ENCODE results near the gene PRAMEF9.
"Not testable (repeated sequence)": the region's sequence is repeated elsewhere in the genome, so short reads cannot be mapped to it uniquely, and the experiment has no call there.

Gene PRAMEF9

DNA sequence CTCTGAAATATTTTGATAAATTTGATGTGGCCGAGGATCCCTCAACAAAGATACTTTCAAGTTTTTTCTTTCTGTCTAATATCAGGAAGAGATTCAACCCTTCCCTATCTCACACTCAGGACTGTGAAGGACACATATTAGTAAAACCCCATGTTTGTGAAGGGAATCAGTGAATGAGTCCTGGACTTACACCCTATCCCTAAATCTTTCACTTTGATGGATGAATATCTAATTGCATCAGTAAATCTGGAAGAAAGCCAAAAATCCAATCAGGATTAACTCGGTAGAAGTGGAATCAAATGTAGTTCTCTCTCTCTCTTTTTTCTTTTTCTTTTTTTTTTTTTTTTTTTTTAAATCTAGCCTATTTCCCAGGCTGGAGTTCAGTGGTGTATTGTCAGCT, at the start of gene PRAMEF9:
Gene PRAMEF9 (plus strand): TSS at position 301 of the 400 bp plus-strand sequence. CDS start 3,433 bp downstream, outside the sequence.
- not testable (repeated sequence) for DNase-seq (ENCODE audit: low read depth, low spot score); H3K27ac ChIP-seq

- DNase-seq (ENCODE audit: low read depth, low spot score); H3K27ac ChIP-seq: not testable (repeated sequence)
These were observed 15.7 kb upstream of the PRAMEF9 start, which contains the start of gene PRAMEF26 for GRCh38 chr1:13155909-13156308. TSS of gene PRAMEF26 (minus strand) at chr1:13156009. CDS start at chr1:13153095, 2,914 bp downstream.

DNA sequence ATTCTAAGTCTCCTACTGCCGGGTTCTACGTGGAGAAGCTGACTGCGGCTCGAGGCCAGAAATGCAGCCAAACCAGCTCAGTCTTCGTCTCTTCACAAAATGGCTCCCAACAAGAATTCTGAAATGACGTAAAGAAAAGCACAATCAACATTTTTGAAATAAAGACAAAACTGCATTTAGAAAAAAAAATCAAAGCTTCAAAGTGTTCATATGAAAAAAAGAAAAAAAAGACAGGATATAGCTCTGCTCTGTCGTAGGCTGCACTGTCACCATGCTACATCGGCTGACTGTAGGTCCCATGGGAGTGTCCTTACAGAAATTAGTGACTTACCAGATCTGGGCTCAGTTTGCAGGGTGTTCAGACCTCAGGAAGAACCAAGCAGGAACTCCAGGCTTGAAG, 6.1 kb upstream of the PRAMEF9 start, which contains the start of gene HNRNPCL4:
Gene HNRNPCL4 (minus strand): TSS at position 101 of the 400 bp plus-strand sequence. CDS start 164 bp downstream, outside the sequence.
- H3K27ac ChIP-seq; DNase-seq (ENCODE audit: low read depth, low spot score): not testable (repeated sequence)

DNA sequence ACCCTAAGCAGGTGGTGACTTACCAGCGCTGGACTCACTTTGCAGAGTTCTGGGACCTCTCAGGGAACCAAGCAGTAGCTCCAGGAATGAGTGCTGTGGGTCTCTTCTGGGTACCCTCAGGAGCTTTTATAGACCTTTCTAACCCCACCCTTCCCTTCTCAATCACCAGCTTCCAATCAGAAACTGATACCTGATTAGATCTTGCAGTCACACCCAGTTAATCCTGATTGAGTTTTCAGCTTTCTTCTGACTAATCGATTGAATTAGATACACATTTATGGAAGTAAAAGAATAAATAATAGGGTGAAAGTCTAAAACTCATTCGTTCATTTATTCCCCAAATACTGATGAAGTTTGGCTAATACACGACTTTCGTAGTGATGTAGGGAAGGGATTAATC, 29.7 kb downstream of the PRAMEF9 start, which contains the start of gene PRAMEF13:
Gene PRAMEF13 (minus strand): TSS at position 101 of the 400 bp plus-strand sequence. CDS start 1,820 bp downstream, outside the sequence.
- H3K27ac ChIP-seq; DNase-seq (ENCODE audit: low read depth, low spot score): not testable (repeated sequence)

DNA sequence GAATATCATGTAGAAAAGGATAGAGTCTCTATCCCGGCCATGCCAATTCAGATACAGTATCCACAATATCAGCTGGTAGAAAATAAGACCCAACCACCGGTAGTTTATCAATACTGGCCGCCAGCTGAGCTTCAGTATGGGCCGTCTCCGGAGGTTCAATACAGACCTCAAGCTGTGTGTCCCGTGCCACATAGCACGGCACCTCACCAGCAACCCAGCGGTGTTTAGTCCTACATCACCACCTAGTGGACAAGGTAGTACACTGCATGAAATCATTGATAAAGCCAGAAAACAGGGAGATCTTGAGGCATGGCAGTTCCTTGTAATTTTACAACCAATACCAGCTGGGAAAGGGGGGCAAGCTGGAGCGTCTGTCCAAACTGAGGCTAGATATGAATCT, 37.1 kb downstream of the PRAMEF9 start:
- not testable (repeated sequence) for DNase-seq (ENCODE audit: low read depth, low spot score); H3K27ac ChIP-seq

DNA sequence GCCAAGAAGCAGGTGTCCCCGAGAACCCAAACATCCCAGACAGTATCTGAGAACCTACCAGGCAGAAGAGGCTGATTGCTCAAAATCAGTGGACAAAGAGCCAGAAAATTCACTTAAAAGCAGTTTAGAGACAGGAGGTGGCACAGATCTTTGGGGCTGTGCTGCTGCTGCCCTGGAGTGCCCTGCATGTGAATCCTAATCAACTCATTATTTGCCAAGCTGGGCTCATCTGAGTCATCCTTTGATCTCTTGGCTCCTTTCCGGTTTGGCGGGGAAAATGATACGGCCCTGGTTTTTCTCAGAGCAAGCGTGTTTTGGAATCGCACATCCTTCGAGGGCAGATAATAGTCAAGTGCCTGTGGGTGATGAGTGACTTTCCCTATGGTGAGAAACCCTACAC, 45.0 kb downstream of the PRAMEF9 start:
- not testable (repeated sequence) for H3K27ac ChIP-seq

DNA sequence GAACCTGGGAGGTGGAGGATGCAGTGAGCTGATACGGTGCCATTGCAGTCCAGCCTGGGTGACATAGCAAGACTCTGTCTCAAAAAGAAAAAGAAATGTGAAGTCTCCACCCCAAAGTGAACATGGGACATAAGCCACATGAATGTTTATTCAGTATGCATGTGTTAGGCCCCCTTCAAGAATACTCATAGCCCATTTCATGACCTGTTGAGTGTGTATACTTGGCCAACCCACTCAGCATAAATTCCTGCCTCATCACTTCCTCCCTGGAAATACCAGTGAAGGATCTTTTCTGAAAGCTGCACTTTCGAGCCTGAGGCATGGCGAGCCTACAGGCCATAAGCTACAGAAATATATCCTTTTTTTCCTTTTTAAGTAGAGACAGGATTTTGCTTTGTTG, 47.6 kb downstream of the PRAMEF9 start:
- not testable (repeated sequence) for H3K27ac ChIP-seq; DNase-seq (ENCODE audit: low read depth, low spot score)

More for the DNA sequence above, 45.0 kb downstream of the PRAMEF9 start:
- not testable (repeated sequence) for DNase-seq (ENCODE audit: low read depth, low spot score)

DNA sequence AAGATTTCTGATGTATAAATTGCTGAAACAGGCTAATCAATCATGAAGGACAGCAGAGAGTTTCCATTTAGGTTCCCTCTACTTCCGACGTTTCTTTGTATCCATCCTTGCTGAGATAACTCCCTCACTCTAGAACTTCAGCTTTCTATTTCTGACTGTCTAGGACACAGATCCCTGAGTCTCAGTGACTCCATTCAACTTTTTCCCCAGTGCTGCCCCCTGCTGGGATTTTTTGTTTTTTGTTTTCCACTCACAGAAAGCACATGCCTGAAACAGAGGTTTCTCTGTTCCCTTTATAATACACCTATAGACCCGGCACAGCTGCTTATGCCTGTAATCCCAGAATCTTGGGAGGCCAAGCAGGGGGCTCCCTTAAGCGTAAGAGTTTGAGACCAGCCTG, 51.1 kb downstream of the PRAMEF9 start:
- not testable (repeated sequence) for DNase-seq (ENCODE audit: low read depth, low spot score)

DNA sequence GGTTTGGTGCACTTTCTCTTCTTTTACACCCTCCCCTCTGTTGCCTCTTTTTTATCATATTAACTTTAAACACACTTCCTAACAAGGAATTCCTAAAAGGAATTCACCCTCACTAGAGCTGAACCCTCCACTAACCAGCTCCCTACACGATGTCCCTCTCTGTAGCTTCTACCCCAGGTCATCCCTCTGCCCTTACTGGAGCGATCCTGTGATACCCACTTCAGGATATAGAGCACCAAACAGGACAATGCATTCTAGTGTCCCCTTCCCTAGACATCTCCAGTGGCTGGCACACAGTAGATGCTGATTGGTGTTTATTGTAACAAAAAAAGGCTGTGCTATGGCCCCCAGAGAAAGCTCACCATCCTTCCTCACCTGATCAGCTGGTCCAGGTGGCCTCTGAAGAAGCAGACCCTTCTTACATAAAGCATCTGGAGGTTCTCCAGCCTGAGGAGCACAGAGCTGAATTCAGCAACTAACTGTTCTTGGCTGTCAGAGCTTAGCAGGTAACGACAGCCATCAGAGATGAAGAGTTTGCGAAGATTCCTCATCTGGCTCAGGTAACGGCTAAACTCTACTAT, 52.9 kb downstream of the PRAMEF9 start:
- no peak for DNase-seq (ENCODE audit: low read depth, low spot score)
- no peak overlapping the region for H3K27ac ChIP-seq

More for the DNA sequence above, 51.1 kb downstream of the PRAMEF9 start:
- H3K27ac ChIP-seq, result not testable (repeated sequence)

- not testable (repeated sequence) for DNase-seq (ENCODE audit: low read depth, low spot score); H3K27ac ChIP-seq
These were observed 54.1 kb downstream of the PRAMEF9 start, which contains the start of gene PRAMEF18 for GRCh38 chr1:13225675-13226204. TSS of gene PRAMEF18 (minus strand) at chr1:13226154. CDS start at chr1:13226106, 48 bp downstream.

- not testable (repeated sequence) for DNase-seq (ENCODE audit: low read depth, low spot score); H3K27ac ChIP-seq
These were observed 55.8 kb downstream of the PRAMEF9 start for GRCh38 chr1:13227271-13228055.

- no peak for DNase-seq (ENCODE audit: low read depth, low spot score)
- no peak overlapping the region for H3K27ac ChIP-seq
These were observed 56.7 kb downstream of the PRAMEF9 start for GRCh38 chr1:13228343-13228781.
